SK-N-SH (cell line): Measurements from ENCODE around the gene RNF212. TPM values are rescaled to one million over a fixed set of nuclear protein-coding genes. Genes with fewer than 3 reads are reported as not detected.
"Not testable (repeated sequence)": the region's sequence is repeated elsewhere in the genome, so short reads cannot be mapped to it uniquely, and the experiment has no call there.

Experiments used
- CTCF ChIA-PET: fragments of 300-600, 350-600 bp; formaldehyde crosslinking; extraction: SDS; loops from one replicate; lab custom pipeline; 2021; lab: Yijun Ruan, JAX
- POLR2A ChIA-PET: fragments of 350-600 bp; sonication (Branson Sonifier 250); formaldehyde crosslinking; extraction: SDS; loops from one replicate; lab custom pipeline; 2020; ENCODE audit warnings: antibody characterized with exemption, inconsistent platforms; lab: Yijun Ruan, JAX
- DNase-seq: peaks from one replicate; pipeline ENCODE4 v3.0.0; 2012
- H2AFZ ChIP-seq: fragments of 200-600 bp; sonication (generic); 2 replicates; pipeline ENCODE4 v1.8.1; 2016; ENCODE audit warnings: antibody characterized with exemption, mild to moderate bottlenecking, low read depth
- H3F3A ChIP-seq: fragments of 200-600 bp; sonication (generic); replicated peaks from 2 replicates; pipeline ENCODE3; 2016; ENCODE audit warnings: antibody characterized with exemption, mild to moderate bottlenecking; ENCODE audit not compliant: insufficient read depth
- H3K27ac ChIP-seq, 2 experiments: fragments of 200-500 bp in 1 of 2; fragments of 200-600 bp in 1 of 2; sonication (Bioruptor generic) in 1 of 2; sonication (generic), shearing (Covaris generic) in 1 of 2; 2 replicates each; pipeline versions ENCODE4 v1.5.1 to v1.6.1; 2014 to 2016; ENCODE audit warnings: low read depth in 2 of 2, inconsistent platforms in 1 of 2, low read length in 1 of 2, mild to moderate bottlenecking in 1 of 2, mixed read lengths in 1 of 2
- H3K27me3 ChIP-seq: fragments of 200-600 bp; sonication (generic), shearing (Covaris generic); 2 replicates; pipeline ENCODE4 v1.6.1; 2016; ENCODE audit warnings: mixed run types; ENCODE audit not compliant: insufficient read depth
- H3K36me3 ChIP-seq, 2 experiments: fragments of 200-500 bp in 1 of 2; fragments of 200-600 bp in 1 of 2; sonication (Bioruptor generic) in 1 of 2; sonication (generic) in 1 of 2; replicated peaks in 1 of 2; 2 replicates each; pipeline versions ENCODE3 to v1.5.1; 2014 to 2016; ENCODE audit warnings: low read length in 1 of 2, mild to moderate bottlenecking in 1 of 2; ENCODE audit not compliant: insufficient read depth in 2 of 2, control insufficient read depth in 1 of 2
- H3K4me1 ChIP-seq, 2 experiments: fragments of 200-500 bp in 1 of 2; fragments of 200-600 bp in 1 of 2; sonication (Bioruptor generic) in 1 of 2; sonication (generic), shearing (Covaris generic) in 1 of 2; 2 replicates each; pipeline versions ENCODE4 v1.5.1 to v1.6.1; 2014 to 2016; ENCODE audit warnings: low read depth in 1 of 2, low read length in 1 of 2, mixed run types in 1 of 2; ENCODE audit not compliant: insufficient read depth in 2 of 2, control insufficient read depth in 1 of 2
- H3K4me2 ChIP-seq: fragments of 200-600 bp; sonication (generic), shearing (Covaris generic); 2 replicates; pipeline ENCODE4 v1.6.1; 2017; ENCODE audit warnings: mixed run types
- H3K4me3 ChIP-seq, 2 experiments: fragments of 200-500 bp in 1 of 2; fragments of 200-600 bp in 1 of 2; sonication (Bioruptor generic) in 1 of 2; sonication (generic), shearing (Covaris generic) in 1 of 2; 2 replicates each; pipeline versions ENCODE4 v1.5.1 to v1.8.1; 2014 to 2016; ENCODE audit warnings: low read depth in 2 of 2, inconsistent platforms in 1 of 2, low read length in 1 of 2, mild to moderate bottlenecking in 1 of 2, mixed read lengths in 1 of 2, moderate library complexity in 1 of 2
- H3K79me2 ChIP-seq: fragments of 200-600 bp; sonication (generic); 2 replicates; pipeline ENCODE4 v1.8.1; 2017; ENCODE audit warnings: mild to moderate bottlenecking; ENCODE audit not compliant: insufficient read depth
- H3K9ac ChIP-seq: fragments of 200-600 bp; sonication (generic); 2 replicates; pipeline ENCODE4 v1.6.1; 2017; ENCODE audit warnings: mixed run types
- H3K9me2 ChIP-seq: fragments of 200-600 bp; sonication (generic); 2 replicates; pipeline ENCODE4 v1.6.1; 2017; ENCODE audit warnings: mixed run types
- H3K9me3 ChIP-seq: fragments of 200-600 bp; sonication (generic); 2 replicates; pipeline ENCODE4 v1.6.1; 2017; ENCODE audit warnings: mixed run types, mild to moderate bottlenecking, moderate library complexity
- H4K20me1 ChIP-seq: fragments of 200-600 bp; sonication (generic); 2 replicates; pipeline ENCODE4 v1.6.1; 2017; ENCODE audit warnings: mild to moderate bottlenecking, mixed run types; ENCODE audit not compliant: insufficient read depth
- ELF1 ChIP-seq: IDR thresholded peaks from 2 replicates; pipeline ENCODE4 v1.4.0; 2012
- EZH2phosphoT487 ChIP-seq: fragments of 200-600 bp; sonication (generic); IDR thresholded peaks from 2 replicates; pipeline ENCODE4 v1.6.1; 2017; ENCODE audit warnings: low read depth, mixed run types, mild to moderate bottlenecking, antibody characterized with exemption, moderate library complexity, borderline replicate concordance
- IRF3 ChIP-seq: fragments of 150-350 bp; IDR thresholded peaks from 2 replicates; pipeline ENCODE4 v1.6.1; 2016; ENCODE audit warnings: mild to moderate bottlenecking, low read depth, low read length
- MXI1 ChIP-seq: IDR thresholded peaks from 2 replicates; pipeline ENCODE4 v1.6.1; 2012; ENCODE audit warnings: mild to moderate bottlenecking, low read depth, low read length, improper control_type of control experiment
- POLR2AphosphoS5 ChIP-seq: IDR thresholded peaks from 2 replicates; pipeline ENCODE4 v1.6.1; 2012; ENCODE audit warnings: low read depth, low read length
- RXRA ChIP-seq: IDR thresholded peaks from 2 replicates; pipeline ENCODE4 v1.4.0; 2012; ENCODE audit warnings: low read depth, mild to moderate bottlenecking, borderline replicate concordance
- SIN3A ChIP-seq: IDR thresholded peaks from 2 replicates; pipeline ENCODE4 v1.6.1; 2012; ENCODE audit warnings: low read depth, mild to moderate bottlenecking, low read length, moderate library complexity, borderline replicate concordance
- TEAD4 ChIP-seq: IDR thresholded peaks from 2 replicates; pipeline ENCODE4 v1.4.0; 2012; ENCODE audit warnings: mild to moderate bottlenecking, borderline replicate concordance; ENCODE audit not compliant: insufficient read depth
- WGBS: methylation state at CpG from one replicate; pipeline ENCODE4 v1.1.6; 2017; ENCODE audit warnings: low lambda C conversion rate; 5-methylcytosine and 5-hydroxymethylcytosine counted together
- polyA plus RNA-seq, 3 experiments: library from polyadenylated mRNA; depleted of rRNA; stranded (reverse); fragments of >200 nt; gene quantifications; 2 replicates each; pipeline ENCODE4 v1.2.3, GENCODE V29; 2012
- TF ChIP-seq, protein P1 (sequence below): IDR thresholded peaks from 2 replicates; pipeline ENCODE4 v1.6.1; 2012; ENCODE audit warnings: mild to moderate bottlenecking, low read depth, low read length, moderate library complexity

RNF212 gene
- polyA plus RNA-seq, 1 of the 3 experiments (the other 2 are of a cell fraction) = 7.0 TPM

DNA sequence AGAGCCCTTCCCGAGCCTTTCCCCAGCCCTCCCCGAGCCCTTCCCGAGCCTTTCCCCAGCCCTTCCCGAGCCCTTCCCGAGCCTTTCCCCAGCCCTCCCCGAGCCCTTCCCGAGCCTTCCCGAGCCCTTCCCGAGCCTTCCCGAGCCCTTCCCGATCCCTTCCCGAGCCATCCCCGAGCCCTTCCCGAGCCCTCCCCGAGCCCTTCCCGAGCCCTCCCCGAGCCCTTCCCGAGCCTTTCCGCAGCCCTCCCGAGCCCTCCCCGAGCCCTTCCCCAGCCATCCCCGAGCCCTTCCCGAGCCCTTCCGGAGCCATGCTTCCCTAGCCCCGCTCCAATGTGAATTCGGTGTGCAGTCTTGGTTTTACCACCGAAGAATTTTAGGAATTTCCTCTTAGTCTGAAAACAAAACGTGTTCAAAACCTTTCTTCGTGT lies 66.8 kb downstream of the RNF212 start:
- H3K4me3 ChIP-seq, H2AFZ ChIP-seq, POLR2A ChIA-PET, H3K9me2 ChIP-seq, H3K79me2 ChIP-seq, H3K36me3 ChIP-seq, H4K20me1 ChIP-seq, H3K9me3 ChIP-seq, H3K9ac ChIP-seq, CTCF ChIA-PET: not testable (repeated sequence)
- Histone ChIP-seq H3K27ac (peak overlapping the region in 1 of 2 experiments; percentile 32; a peak in 1 of 4 replicates), H3F3A (peaks cover 19% of the 10 kb centered on the region), H3K4me1 (peaks cover 3 to 30% of the 10 kb centered on the region in 2 experiments; a peak in 3 of 4 replicates), H3K27me3 (peaks cover 33% of the 10 kb centered on the region; the same call in 1 of the 2 replicates), H3K4me2 (peak overlapping the region; percentile 74)
- TF ChIP-seq, protein P1, sequence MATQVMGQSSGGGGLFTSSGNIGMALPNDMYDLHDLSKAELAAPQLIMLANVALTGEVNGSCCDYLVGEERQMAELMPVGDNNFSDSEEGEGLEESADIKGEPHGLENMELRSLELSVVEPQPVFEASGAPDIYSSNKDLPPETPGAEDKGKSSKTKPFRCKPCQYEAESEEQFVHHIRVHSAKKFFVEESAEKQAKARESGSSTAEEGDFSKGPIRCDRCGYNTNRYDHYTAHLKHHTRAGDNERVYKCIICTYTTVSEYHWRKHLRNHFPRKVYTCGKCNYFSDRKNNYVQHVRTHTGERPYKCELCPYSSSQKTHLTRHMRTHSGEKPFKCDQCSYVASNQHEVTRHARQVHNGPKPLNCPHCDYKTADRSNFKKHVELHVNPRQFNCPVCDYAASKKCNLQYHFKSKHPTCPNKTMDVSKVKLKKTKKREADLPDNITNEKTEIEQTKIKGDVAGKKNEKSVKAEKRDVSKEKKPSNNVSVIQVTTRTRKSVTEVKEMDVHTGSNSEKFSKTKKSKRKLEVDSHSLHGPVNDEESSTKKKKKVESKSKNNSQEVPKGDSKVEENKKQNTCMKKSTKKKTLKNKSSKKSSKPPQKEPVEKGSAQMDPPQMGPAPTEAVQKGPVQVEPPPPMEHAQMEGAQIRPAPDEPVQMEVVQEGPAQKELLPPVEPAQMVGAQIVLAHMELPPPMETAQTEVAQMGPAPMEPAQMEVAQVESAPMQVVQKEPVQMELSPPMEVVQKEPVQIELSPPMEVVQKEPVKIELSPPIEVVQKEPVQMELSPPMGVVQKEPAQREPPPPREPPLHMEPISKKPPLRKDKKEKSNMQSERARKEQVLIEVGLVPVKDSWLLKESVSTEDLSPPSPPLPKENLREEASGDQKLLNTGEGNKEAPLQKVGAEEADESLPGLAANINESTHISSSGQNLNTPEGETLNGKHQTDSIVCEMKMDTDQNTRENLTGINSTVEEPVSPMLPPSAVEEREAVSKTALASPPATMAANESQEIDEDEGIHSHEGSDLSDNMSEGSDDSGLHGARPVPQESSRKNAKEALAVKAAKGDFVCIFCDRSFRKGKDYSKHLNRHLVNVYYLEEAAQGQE = peak; percentile 33; the same call in 1 of the 2 replicates
- peak; percentile 51 for DNase-seq
- WGBS = 10% methylated on average over 29 of the region's 29 CpGs

DNA sequence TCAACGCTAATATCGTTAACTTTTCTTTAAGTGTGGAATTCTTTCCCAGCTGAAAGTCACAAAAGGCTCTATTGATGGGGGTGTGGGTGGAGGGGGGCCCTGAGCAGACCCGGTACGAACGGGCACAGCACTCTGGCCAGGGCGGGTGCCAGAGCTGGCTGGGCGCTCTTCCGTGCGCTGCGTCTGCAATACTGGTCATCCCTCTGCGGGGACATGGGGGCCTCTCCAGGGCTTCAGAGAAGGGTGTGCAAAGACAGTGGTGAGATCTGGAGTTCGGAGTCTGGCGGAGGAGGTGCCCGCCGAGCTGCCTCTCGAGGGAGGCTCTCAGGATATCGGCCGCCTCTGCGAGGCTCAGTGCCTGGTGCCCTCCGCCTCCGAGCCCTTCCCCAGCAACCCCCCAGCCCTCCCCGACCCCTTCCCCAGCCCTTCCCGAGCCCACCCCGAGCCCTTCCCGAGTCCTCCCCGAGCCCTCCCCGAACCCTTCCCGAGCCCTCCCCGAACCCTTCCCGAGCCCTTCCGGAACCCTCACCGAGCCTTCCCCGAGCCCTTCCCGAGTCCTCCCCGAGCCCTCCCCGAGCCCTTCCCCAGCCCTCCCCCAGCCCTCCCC lies 67.7 kb downstream of the RNF212 start:
- H3F3A ChIP-seq = peaks cover 20% of the 10 kb centered on the region
- no peaks in the 10 kb centered on the region for H3K79me2 ChIP-seq
- H3K4me3 ChIP-seq = no peak overlapping the region
- no peak for DNase-seq
- no peak overlapping the region for H3K9ac ChIP-seq
- no peaks in the 10 kb centered on the region for H3K36me3 ChIP-seq
- H3K9me3 ChIP-seq = no peaks in the 10 kb centered on the region
- peak overlapping the region; percentile 69; the same call in 1 of the 2 replicates for H3K4me2 ChIP-seq
- H3K9me2 ChIP-seq = no peaks in the 10 kb centered on the region
- TF ChIP-seq, protein P1 = no peak
- TF ChIP-seq ELF1 = no peak
- TF ChIP-seq TEAD4 = no peak
- TF ChIP-seq POLR2AphosphoS5 = no peak
- TF ChIP-seq EZH2phosphoT487 = no peak
- TF ChIP-seq MXI1 = no peak
- TF ChIP-seq IRF3 = no peak
- no peak for TF ChIP-seq RXRA
- no peak for TF ChIP-seq SIN3A
- CTCF ChIA-PET = no interaction called here
- no peak overlapping the region for H3K27ac ChIP-seq
- POLR2A ChIA-PET = no interaction called here
- H2AFZ ChIP-seq = no peak overlapping the region
- H3K27me3 ChIP-seq = peaks cover 25% of the 10 kb centered on the region; the same call in 1 of the 2 replicates
- H4K20me1 ChIP-seq = no peaks in the 10 kb centered on the region
- H3K4me1 ChIP-seq = peaks cover 3 to 34% of the 10 kb centered on the region in 2 experiments; a peak in 3 of 4 replicates
- whole genome bisulfite sequencing = 30% methylated on average over 25 of the region's 36 CpGs
